OCI-LY3 (cell line): Measurements from ENCODE around the gene MAD1L1.

Experiments
- H2AFZ ChIP-seq: fragments of 200-600, 300-600 bp; shearing (Covaris generic); 2 replicates; pipeline ENCODE4 v1.6.0; 2014; ENCODE audit warnings: antibody characterized with exemption, low read depth, low read length
- H3K27ac ChIP-seq: fragments of 200-600, 300-600 bp; sonication (generic); 2 replicates; pipeline ENCODE4 v1.5.1; 2014; ENCODE audit warnings: mild to moderate bottlenecking, low read length, moderate library complexity, mixed read lengths
- H3K27me3 ChIP-seq: fragments of 200-600, 300-600 bp; sonication (generic); 2 replicates; pipeline ENCODE4 v1.6.1; 2014; ENCODE audit warnings: low read depth, low read length, mixed read lengths
- H3K36me3 ChIP-seq: fragments of 200-600, 300-600 bp; sonication (generic); replicated peaks from 2 replicates; pipeline ENCODE3; 2014; ENCODE audit warnings: low read depth, low read length, mixed read lengths
- H3K4me1 ChIP-seq: fragments of 300-600, 200-600 bp; sonication (generic); 2 replicates; pipeline ENCODE4 v1.6.1; 2014; ENCODE audit warnings: low read length, mixed read lengths
- H3K4me2 ChIP-seq: fragments of 200-600, 300-600 bp; sonication (generic); 2 replicates; pipeline ENCODE4 v1.6.1; 2014; ENCODE audit warnings: low read length, mixed read lengths
- H3K4me3 ChIP-seq: fragments of 300-600, 200-600 bp; sonication (generic); 2 replicates; pipeline ENCODE4 v1.5.1; 2014; ENCODE audit warnings: antibody characterized with exemption, mild to moderate bottlenecking, low read length, moderate library complexity
- H3K79me2 ChIP-seq: fragments of 300-600, 200-600 bp; shearing (Covaris generic); 2 replicates; pipeline ENCODE4 v1.6.1; 2014; ENCODE audit warnings: mild to moderate bottlenecking, low read length, mixed read lengths
- H3K9ac ChIP-seq: fragments of 300-600, 200-600 bp; shearing (Covaris generic); 2 replicates; pipeline ENCODE4 v1.6.0; 2014; ENCODE audit warnings: mild to moderate bottlenecking, low read length, moderate library complexity
- H3K9me3 ChIP-seq: fragments of 200-600, 300-600 bp; shearing (Covaris generic); 2 replicates; pipeline ENCODE4 v1.6.1; 2014; ENCODE audit warnings: low read length, mixed read lengths; ENCODE audit not compliant: insufficient read depth
- H4K20me1 ChIP-seq: fragments of 200-600, 300-600 bp; sonication (generic); 2 replicates; pipeline ENCODE4 v1.6.1; 2016; ENCODE audit warnings: low read length, mixed read lengths; ENCODE audit not compliant: insufficient read depth
- EZH2phosphoT487 ChIP-seq: fragments of 200-600 bp; shearing (Covaris generic); IDR thresholded peaks from 2 replicates; pipeline ENCODE4 v1.6.1; 2018; ENCODE audit warnings: antibody characterized with exemption, mixed run types, low read depth
- TF ChIP-seq, protein P1 (sequence below): fragments of 200-600, 300-600 bp; sonication (generic); IDR thresholded peaks from 2 replicates; pipeline ENCODE4 v1.5.1; 2014; ENCODE audit warnings: antibody characterized with exemption, low read length, low read depth

MAD1L1 gene

DNA sequence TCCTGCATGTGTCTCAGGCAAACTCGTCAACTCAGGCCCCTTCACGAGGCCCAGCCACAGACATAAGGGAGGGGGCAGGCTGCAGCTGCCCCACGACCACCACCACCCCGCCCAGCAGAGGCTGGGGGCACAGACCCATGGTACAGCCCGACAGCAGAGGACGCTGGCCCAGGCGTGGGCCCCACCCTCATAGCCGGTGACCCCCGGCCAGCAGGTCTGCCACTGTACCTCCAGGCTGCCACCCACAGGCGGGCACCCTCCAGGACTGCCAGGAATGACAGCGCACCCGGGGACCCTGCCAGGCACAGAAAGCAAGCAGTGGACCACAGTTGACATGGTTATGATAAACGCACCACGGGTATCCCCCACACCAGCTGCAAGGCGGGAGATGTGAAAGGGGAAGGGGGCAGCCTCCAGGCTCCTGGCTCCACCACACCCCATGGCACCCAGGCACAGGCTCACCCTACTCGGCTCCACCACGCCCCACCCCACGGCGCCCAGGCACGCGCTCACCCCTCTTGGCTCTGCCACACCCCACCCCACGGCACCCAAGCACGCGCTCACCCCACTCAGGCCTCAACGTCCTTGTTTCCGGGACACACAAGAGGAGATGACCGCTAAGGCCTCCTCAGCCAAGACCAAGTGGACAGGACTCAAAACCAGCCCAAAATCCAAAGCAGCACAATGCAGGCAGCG is 135.9 kb downstream of the MAD1L1 start:
- no peak overlapping the region for H3K4me2 ChIP-seq
- H3K79me2 ChIP-seq: peaks cover 8% of the 10 kb centered on the region; the same call in 1 of the 2 replicates
- H2AFZ ChIP-seq: no peak overlapping the region
- H3K27ac ChIP-seq: no peak overlapping the region
- H3K9ac ChIP-seq: no peak overlapping the region
- H3K9me3 ChIP-seq: no peaks in the 10 kb centered on the region
- peaks cover 29% of the 10 kb centered on the region for H3K4me1 ChIP-seq
- no peak for TF ChIP-seq EZH2phosphoT487
- TF ChIP-seq, protein P1, sequence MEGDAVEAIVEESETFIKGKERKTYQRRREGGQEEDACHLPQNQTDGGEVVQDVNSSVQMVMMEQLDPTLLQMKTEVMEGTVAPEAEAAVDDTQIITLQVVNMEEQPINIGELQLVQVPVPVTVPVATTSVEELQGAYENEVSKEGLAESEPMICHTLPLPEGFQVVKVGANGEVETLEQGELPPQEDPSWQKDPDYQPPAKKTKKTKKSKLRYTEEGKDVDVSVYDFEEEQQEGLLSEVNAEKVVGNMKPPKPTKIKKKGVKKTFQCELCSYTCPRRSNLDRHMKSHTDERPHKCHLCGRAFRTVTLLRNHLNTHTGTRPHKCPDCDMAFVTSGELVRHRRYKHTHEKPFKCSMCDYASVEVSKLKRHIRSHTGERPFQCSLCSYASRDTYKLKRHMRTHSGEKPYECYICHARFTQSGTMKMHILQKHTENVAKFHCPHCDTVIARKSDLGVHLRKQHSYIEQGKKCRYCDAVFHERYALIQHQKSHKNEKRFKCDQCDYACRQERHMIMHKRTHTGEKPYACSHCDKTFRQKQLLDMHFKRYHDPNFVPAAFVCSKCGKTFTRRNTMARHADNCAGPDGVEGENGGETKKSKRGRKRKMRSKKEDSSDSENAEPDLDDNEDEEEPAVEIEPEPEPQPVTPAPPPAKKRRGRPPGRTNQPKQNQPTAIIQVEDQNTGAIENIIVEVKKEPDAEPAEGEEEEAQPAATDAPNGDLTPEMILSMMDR: no peak
- no peaks in the 10 kb centered on the region for H3K27me3 ChIP-seq
- H3K4me3 ChIP-seq: no peak overlapping the region
- no peaks in the 10 kb centered on the region for H3K36me3 ChIP-seq
- 0 out of 2 replicates have a peak, but pooled peaks cover 4% of the 10 kb centered on the region for H4K20me1 ChIP-seq

DNA sequence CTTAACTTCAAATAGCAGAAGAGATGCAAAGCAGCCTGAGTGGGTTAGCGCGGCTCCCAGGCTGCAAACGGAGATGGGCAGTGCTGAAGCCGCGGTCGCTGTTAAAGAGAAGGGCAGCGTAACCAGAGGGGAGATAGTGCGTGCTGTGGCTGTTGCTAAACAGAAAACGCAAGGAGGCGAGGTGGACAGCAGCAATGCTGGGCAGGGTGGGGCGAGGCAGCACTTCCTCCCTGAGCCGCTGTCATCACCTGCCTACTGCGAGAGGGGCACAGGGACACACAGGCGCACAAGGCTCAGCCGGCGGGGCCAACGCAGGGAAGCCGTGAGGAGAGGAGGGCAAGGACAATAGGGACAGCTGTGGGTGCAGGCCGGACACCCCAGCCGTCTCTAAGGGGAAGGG is 137.3 kb downstream of the MAD1L1 start:
- no peak overlapping the region for H3K4me2 ChIP-seq
- TF ChIP-seq, protein P1: no peak
- no peak for TF ChIP-seq EZH2phosphoT487
- H2AFZ ChIP-seq: no peak overlapping the region
- H3K36me3 ChIP-seq: no peaks in the 10 kb centered on the region
- no peak overlapping the region for H3K9ac ChIP-seq
- H4K20me1 ChIP-seq: 0 out of 2 replicates have a peak, but pooled peaks cover 4% of the 10 kb centered on the region
- peaks cover 8% of the 10 kb centered on the region; the same call in 1 of the 2 replicates for H3K79me2 ChIP-seq
- no peaks in the 10 kb centered on the region for H3K27me3 ChIP-seq
- H3K27ac ChIP-seq: no peak overlapping the region
- H3K4me1 ChIP-seq: peaks cover 16% of the 10 kb centered on the region
- H3K9me3 ChIP-seq: no peaks in the 10 kb centered on the region
- no peak overlapping the region for H3K4me3 ChIP-seq

DNA sequence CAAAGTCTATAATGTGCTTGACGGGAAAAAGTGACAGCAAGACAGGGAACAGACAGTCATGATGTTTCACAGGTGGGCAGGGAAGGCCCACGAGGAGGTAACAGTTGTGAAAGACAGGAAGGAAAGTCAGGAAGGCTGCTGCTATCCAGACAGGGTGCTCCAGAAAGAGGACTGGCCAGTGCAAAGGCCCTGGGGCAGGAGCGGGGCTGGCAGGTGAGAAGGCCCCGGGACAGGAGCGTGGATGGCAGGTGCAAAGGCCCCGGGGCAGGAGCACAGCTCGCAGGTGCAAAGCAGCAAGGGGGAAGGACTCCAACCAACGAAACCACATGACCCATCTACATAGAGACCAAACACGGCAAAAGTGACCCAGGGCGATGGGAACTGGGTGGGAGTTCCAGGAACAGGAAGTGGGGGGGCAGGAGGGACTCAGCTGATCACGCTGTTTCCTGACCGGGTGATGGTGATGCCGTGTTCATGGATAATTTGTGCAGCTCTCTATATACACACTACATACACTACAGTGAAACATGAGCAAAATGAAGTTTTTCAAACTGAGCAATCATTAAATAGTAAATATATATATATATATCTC is 138.2 kb downstream of the MAD1L1 start:
- Histone ChIP-seq H3K9me3 (no peaks in the 10 kb centered on the region), H3K4me2 (no peak overlapping the region), H3K36me3 (no peaks in the 10 kb centered on the region), H2AFZ (no peak overlapping the region), H3K4me1 (peaks cover 8% of the 10 kb centered on the region), H3K27me3 (no peaks in the 10 kb centered on the region), H3K79me2 (peaks cover 5% of the 10 kb centered on the region; the same call in 1 of the 2 replicates), H4K20me1 (no peaks in the 10 kb centered on the region), H3K27ac (no peak overlapping the region), H3K9ac (no peak overlapping the region), H3K4me3 (no peak overlapping the region)
- TF ChIP-seq, protein P1: no peak
- TF ChIP-seq EZH2phosphoT487: no peak

DNA sequence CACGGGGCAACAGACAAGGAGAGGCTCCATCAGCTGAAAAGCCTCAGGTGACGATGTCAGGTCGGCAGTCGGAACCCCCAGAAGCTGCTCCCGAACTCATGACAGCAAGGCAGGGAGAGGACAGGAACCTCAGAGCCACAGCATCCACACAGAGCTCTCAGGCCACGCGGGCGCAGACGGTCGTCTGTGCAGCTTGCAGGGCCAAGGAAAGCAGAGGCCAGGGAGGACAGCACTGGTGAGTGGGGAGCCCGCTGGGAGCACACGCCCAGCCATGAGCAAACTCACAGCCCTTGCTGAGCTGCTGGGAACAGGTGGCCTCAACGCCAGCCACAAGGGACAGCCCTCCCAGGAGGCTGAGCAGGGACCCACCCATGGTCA is 138.9 kb downstream of the MAD1L1 start:
- Histone ChIP-seq H3K4me2 (no peak overlapping the region), H3K27me3 (no peaks in the 10 kb centered on the region), H3K9me3 (no peaks in the 10 kb centered on the region), H3K79me2 (peaks cover 4% of the 10 kb centered on the region; the same call in 1 of the 2 replicates), H3K4me1 (peaks cover under 1% of the 10 kb centered on the region), H3K9ac (no peak overlapping the region), H3K36me3 (no peaks in the 10 kb centered on the region), H3K27ac (no peak overlapping the region), H3K4me3 (no peak overlapping the region), H2AFZ (no peak overlapping the region), H4K20me1 (no peaks in the 10 kb centered on the region)
- no peak for TF ChIP-seq EZH2phosphoT487
- TF ChIP-seq, protein P1: no peak
